D341Med (cell line): ENCODE results near the gene C6orf141.

Experiments
- DNase-seq: peaks from one replicate; pipeline ENCODE4 v3.0.0; 2012; ENCODE audit warnings: low spot score

C6orf141 gene

GRCh38 chr6:49540614-49541013 lies 9.9 kb upstream of the C6orf141 start:
- no peak for DNase-seq

- no peak for DNase-seq
Measured at GRCh38 chr6:49541210-49541724, 9.2 kb upstream of the C6orf141 start.

GRCh38 chr6:49541936-49542335 lies 8.5 kb upstream of the C6orf141 start:
- no peak for DNase-seq

GRCh38 chr6:49543087-49543858 lies 7.2 kb upstream of the C6orf141 start:
- no peak for DNase-seq

GRCh38 chr6:49546331-49546730 lies 4.1 kb upstream of the C6orf141 start:
- peak; percentile 53 for DNase-seq

- DNase-seq = peak; percentile 51
Measured at GRCh38 chr6:49548613-49549304, 1.7 kb upstream of the C6orf141 start.

- no peak for DNase-seq
Measured at GRCh38 chr6:49549691-49550491, 577 bp upstream of the C6orf141 start.

GRCh38 chr6:49551078-49551865 lies 804 bp downstream of the C6orf141 start:
- peak; percentile 56 for DNase-seq

- DNase-seq = no peak
Measured at GRCh38 chr6:49551866-49552129, 1.3 kb downstream of the C6orf141 start.

- no peak for DNase-seq
Measured at GRCh38 chr6:49552596-49552995, 2.1 kb downstream of the C6orf141 start.

- DNase-seq = no peak
Measured at GRCh38 chr6:49553384-49553783, 2.9 kb downstream of the C6orf141 start.

GRCh38 chr6:49555951-49556350 lies 5.5 kb downstream of the C6orf141 start:
- DNase-seq = no peak

- no peak for DNase-seq
Measured at GRCh38 chr6:49556429-49556837, 6.0 kb downstream of the C6orf141 start.

- DNase-seq = no peak
Measured at GRCh38 chr6:49557177-49557576, 6.7 kb downstream of the C6orf141 start.

GRCh38 chr6:49558238-49558637 lies 7.8 kb downstream of the C6orf141 start:
- no peak for DNase-seq

- DNase-seq = no peak
Measured at GRCh38 chr6:49563006-49563886, 12.8 kb downstream of the C6orf141 start.

GRCh38 chr6:49564552-49564951 lies 14.1 kb downstream of the C6orf141 start:
- no peak for DNase-seq

GRCh38 chr6:49565261-49565660 lies 14.8 kb downstream of the C6orf141 start:
- DNase-seq = no peak

- no peak for DNase-seq
Measured at GRCh38 chr6:49565855-49566254, 15.4 kb downstream of the C6orf141 start.

- no peak for DNase-seq
Measured at GRCh38 chr6:49570474-49571079, 20.1 kb downstream of the C6orf141 start.

GRCh38 chr6:49576618-49577017 lies 26.1 kb downstream of the C6orf141 start:
- no peak for DNase-seq
